ENCODE data around the gene ACTN3. TPM values are rescaled to one million over a fixed set of nuclear protein-coding genes. Genes with fewer than 3 reads are reported as not detected.

Gene ACTN3
- total RNA-seq, 3 donors from 2014 or later: under 0.01 to 0.16 TPM; not detected in 1

- intact Hi-C loops (cut with DNase I; ENCODE audit: low total_unique reads): no loop called here
- no peak overlapping the region for H3K4me3 ChIP-seq
- TF ChIP-seq POLR2AphosphoS5 (IDR thresholded peaks at IDR 0.05) (no peak), POLR2A (IDR thresholded peaks at IDR 0.05) (no peak), CTCF (IDR thresholded peaks at IDR 0.05) (no peak)
- H3K27ac ChIP-seq: no peak overlapping the region
- no peaks in the 10 kb centered on the region for H3K27me3 ChIP-seq
- H3K9me3 ChIP-seq: no peaks in the 10 kb centered on the region
- no peaks in the 10 kb centered on the region for H3K36me3 ChIP-seq
- no peak for DNase-seq (ENCODE audit: low spot score in 2 of 2)
- no peaks in the 10 kb centered on the region for H3K4me1 ChIP-seq
Measured at GRCh38 chr11:66529655-66530054, 17.0 kb upstream of the ACTN3 start.

DNA sequence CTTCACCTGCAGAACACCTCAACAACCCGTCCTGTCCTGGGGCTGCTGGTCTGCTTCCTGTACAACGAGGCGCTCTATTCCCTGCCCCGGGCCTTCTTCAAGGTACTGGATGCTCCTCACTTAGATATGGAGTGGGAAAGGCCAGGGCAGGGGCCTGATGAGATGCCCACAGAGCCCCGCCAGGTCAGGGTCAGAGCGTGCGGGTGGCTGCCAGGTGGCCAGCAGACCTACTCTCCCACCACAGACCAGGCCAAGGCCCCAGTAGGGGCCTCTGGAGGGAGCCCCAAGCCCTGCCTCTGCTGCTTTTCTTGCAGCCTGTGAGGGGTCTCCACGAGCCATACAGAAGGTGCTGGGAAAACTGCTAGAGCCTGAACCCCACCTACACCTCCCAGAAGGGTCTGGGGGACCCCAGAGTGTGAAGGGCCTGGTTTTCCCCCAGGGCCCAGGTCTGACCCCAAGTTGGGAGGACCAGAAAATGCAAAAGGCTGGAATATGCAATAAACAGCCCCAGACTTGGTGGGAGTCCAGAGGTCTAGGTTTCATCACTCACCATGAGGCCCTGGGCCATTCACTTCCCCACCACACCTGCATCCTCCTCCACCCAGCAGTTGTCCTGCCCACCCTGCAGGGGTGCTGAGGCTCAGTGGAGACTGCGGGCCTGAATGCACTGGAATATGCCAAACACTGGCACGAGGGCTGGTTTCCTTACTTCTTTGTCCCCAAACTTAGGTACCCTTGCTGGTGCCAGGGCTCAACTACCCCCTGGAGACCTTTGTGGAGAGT is 15.6 kb upstream of the ACTN3 start:
- H3K9me3 ChIP-seq: no peaks in the 10 kb centered on the region
- no peaks in the 10 kb centered on the region for H3K36me3 ChIP-seq
- H3K27me3 ChIP-seq: no peaks in the 10 kb centered on the region
- no peaks in the 10 kb centered on the region for H3K4me1 ChIP-seq
- no peak for DNase-seq (ENCODE audit: low spot score in 2 of 2)
- intact Hi-C loops (cut with DNase I; ENCODE audit: low total_unique reads): no loop called here
- TF ChIP-seq POLR2A (IDR thresholded peaks at IDR 0.05) (no peak), POLR2AphosphoS5 (IDR thresholded peaks at IDR 0.05) (no peak), CTCF (IDR thresholded peaks at IDR 0.05) (no peak)
- H3K4me3 ChIP-seq: no peak overlapping the region
- H3K27ac ChIP-seq: no peak overlapping the region

DNA sequence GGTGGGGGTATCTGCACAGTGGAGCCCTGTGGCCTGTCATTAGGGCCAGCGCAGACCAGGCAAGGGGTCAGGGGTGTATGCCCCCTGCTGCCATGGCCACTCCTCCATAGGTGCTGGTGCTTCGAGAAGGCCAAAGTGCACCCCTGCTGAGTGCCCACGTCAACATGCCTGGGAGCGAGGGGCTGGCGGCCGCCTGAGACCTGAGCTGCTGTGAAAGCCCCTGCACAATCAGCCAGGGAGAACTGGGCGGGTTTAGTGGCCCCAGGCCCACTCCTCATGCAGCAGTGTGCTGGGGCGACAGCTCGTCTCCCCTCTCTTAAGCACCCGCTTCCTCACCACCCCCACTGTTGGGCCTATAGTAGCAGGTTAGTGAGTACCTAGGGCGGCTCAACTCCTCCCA is 14.9 kb upstream of the ACTN3 start:
- Histone ChIP-seq H3K9me3 (no peaks in the 10 kb centered on the region), H3K27me3 (no peaks in the 10 kb centered on the region), H3K4me1 (no peaks in the 10 kb centered on the region), H3K27ac (no peak overlapping the region), H3K4me3 (no peak overlapping the region), H3K36me3 (no peaks in the 10 kb centered on the region)
- no peak for TF ChIP-seq CTCF (IDR thresholded peaks at IDR 0.05)
- TF ChIP-seq POLR2A (IDR thresholded peaks at IDR 0.05): no peak
- no peak for TF ChIP-seq POLR2AphosphoS5 (IDR thresholded peaks at IDR 0.05)
- DNase-seq (ENCODE audit: low spot score in 2 of 2): no peak
- intact Hi-C loops (cut with DNase I; ENCODE audit: low total_unique reads): no loop called here

DNA sequence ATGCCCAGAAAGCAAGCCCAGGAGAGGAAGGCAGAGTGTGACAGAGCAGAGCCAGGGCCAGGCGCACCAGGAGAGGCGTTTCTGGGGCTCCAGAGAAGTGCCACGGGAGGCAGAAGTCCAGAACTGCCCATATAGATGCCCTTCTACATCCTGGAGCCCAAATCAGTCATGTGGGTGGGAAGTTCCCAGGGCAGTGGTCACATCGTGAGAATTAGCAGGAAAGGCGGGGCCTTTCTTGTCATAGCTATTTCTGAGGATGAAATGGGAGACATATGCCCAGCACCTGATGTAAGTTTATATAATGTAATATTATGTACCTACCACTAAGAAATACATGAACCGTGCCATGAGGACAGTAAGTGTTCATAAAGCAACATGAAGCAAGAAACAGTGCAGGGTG is 13.9 kb upstream of the ACTN3 start:
- TF ChIP-seq POLR2A (IDR thresholded peaks at IDR 0.05) (no peak), POLR2AphosphoS5 (IDR thresholded peaks at IDR 0.05) (no peak), CTCF (IDR thresholded peaks at IDR 0.05) (no peak)
- no peak overlapping the region for H3K4me3 ChIP-seq
- intact Hi-C loops (cut with DNase I; ENCODE audit: low total_unique reads): no loop called here
- no peaks in the 10 kb centered on the region for H3K4me1 ChIP-seq
- H3K27me3 ChIP-seq: no peaks in the 10 kb centered on the region
- H3K27ac ChIP-seq: no peak overlapping the region
- H3K36me3 ChIP-seq: no peaks in the 10 kb centered on the region
- no peak for DNase-seq (ENCODE audit: low spot score in 2 of 2)
- H3K9me3 ChIP-seq: no peaks in the 10 kb centered on the region

DNA sequence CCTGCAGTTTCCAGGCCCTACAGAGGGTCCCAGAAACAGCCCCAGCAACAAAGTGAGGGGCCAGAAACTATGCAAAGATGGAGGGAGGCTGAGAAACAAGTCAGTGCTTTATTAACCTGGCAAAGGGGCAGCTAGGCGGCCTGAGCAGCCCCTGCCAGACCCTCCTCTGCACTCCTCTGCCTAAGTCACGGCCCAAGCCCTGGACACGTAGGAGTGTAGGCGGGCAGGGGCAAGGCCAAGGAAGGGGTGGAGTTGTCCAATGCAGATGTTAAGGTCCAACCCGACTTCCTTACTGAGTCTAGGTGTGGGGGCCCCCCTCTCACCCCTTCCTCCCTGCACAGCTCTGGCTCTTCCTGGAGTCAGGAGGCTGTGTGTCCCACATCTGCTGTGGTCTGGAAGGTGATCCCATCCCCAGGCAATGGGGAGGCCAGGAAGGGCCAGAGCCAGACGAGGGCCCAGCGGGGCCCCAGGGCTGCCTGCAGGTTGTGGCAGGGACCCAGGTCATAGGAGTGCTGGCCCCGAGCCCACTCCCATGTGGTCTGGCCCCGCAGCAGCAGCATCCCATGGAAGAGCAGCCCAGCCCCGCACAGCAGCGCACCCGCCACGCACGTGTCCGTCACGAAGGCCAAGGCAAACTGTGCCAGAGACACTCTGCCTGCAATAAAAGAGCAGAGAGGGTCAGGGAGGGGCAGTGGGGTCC is 7.4 kb upstream of the ACTN3 start:
- TF ChIP-seq POLR2AphosphoS5 (IDR thresholded peaks at IDR 0.05) (no peak), CTCF (IDR thresholded peaks at IDR 0.05) (no peak)
- H3K9me3 ChIP-seq: no peaks in the 10 kb centered on the region
- intact Hi-C loops (cut with DNase I; ENCODE audit: low total_unique reads): no loop called here
- H3K4me1 ChIP-seq: no peaks in the 10 kb centered on the region
- DNase-seq (ENCODE audit: low spot score in 2 of 2): no peak
- H3K36me3 ChIP-seq: no peaks in the 10 kb centered on the region
- H3K27ac ChIP-seq: no peak overlapping the region
- no peaks in the 10 kb centered on the region for H3K27me3 ChIP-seq
- H3K4me3 ChIP-seq: no peak overlapping the region

Measured in breast epithelium (tissue), 4 donors.